ENCODE measurements around the gene BAZ2B.

DNA sequence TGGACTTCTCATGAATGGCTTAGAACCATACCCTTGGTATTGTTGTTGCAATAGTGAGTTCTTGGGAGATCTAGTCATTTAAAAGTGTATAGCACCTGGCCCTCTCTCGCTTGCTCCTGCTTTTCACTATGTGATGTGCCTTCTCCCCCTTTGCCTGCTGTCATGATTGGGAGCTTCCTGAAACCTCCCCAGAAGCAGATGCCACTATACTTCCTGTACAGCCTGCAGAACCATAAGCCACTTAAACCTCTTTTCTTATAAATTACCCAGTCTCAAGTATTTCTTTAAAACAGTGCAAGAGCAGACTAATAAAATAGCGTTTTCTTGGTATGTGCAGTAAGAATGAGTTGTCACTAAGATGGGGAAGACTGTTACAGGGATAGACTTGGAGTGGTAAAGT lies 31.6 kb downstream of the BAZ2B start:
- TF ChIP-seq EP300 (IDR thresholded peaks at IDR 0.05) (no peak), POLR2A (IDR thresholded peaks at IDR 0.05) (no peak)

All from sigmoid colon (tissue), 4 donors.